ENCODE data around the gene ATXN7L3. TPM values are rescaled to one million over a fixed set of nuclear protein-coding genes. Genes with fewer than 3 reads are reported as not detected.
A peak's percentile ranks its signal among the peaks of the same experiment; 100 is the strongest.

Gene ATXN7L3
- total RNA-seq, 1 experiment from 2014 or later = 36.9 TPM

- H3K4me1 ChIP-seq (ENCODE audit: insufficient read depth, low read length, poor library complexity, severe bottlenecking) = no peaks in the 10 kb centered on the region
- peaks cover 29% of the 10 kb centered on the region for H3K36me3 ChIP-seq (ENCODE audit: insufficient read depth, low read length, poor library complexity, severe bottlenecking)
- H3K4me3 ChIP-seq (ENCODE audit: low read depth, low read length, poor library complexity, severe bottlenecking) = peak overlapping the region; percentile 65
- ChIA-PET POLR2A (ENCODE audit: low non-redundant PET) (no interaction called here), CTCF (no interaction called here)
- peak overlapping the region; percentile 84 for H3K27ac ChIP-seq (ENCODE audit: low read depth, low read length, poor library complexity, severe bottlenecking)
- BruUV-seq (replicated peaks) = no TSS peak
- TF ChIP-seq CTCF (conservative IDR thresholded peaks at IDR 0.05; ENCODE audit: low read depth, low read length) = no peak
- peak; percentile 47 for DNase-seq (ENCODE audit: low spot score)
- H3K27me3 ChIP-seq (replicated peaks; ENCODE audit: insufficient read depth, low read depth, low read length, poor library complexity) = no peaks in the 10 kb centered on the region
- intact Hi-C loops (cut with micrococcal nuclease; ENCODE audit: unreplicated experiment) = no loop called here
- H3K9me3 ChIP-seq (ENCODE audit: low read depth, low read length, poor library complexity, severe bottlenecking) = no peaks in the 10 kb centered on the region
Measured at GRCh38 chr17:44197980-44198720, 1.5 kb downstream of the ATXN7L3 start.

GRCh38 chr17:44197107-44197506 lies 2.6 kb downstream of the ATXN7L3 start:
- H3K27me3 ChIP-seq (replicated peaks; ENCODE audit: insufficient read depth, low read depth, low read length, poor library complexity) = no peaks in the 10 kb centered on the region
- intact Hi-C loops (cut with micrococcal nuclease; ENCODE audit: unreplicated experiment) = no loop called here
- no peaks in the 10 kb centered on the region for H3K4me1 ChIP-seq (ENCODE audit: insufficient read depth, low read length, poor library complexity, severe bottlenecking)
- peaks cover 29% of the 10 kb centered on the region for H3K36me3 ChIP-seq (ENCODE audit: insufficient read depth, low read length, poor library complexity, severe bottlenecking)
- no TSS peak for BruUV-seq (replicated peaks)
- CTCF ChIA-PET = no interaction called here
- no peak for DNase-seq (ENCODE audit: low spot score)
- no peak overlapping the region for H3K27ac ChIP-seq (ENCODE audit: low read depth, low read length, poor library complexity, severe bottlenecking)
- H3K9me3 ChIP-seq (ENCODE audit: low read depth, low read length, poor library complexity, severe bottlenecking) = no peaks in the 10 kb centered on the region
- TF ChIP-seq EZH2 (IDR thresholded peaks at IDR 0.05; ENCODE audit: borderline replicate concordance, low read depth, low read length, poor library complexity, severe bottlenecking) (no peak), CTCF (conservative IDR thresholded peaks at IDR 0.05; ENCODE audit: low read depth, low read length) (no peak)
- POLR2A ChIA-PET (ENCODE audit: low non-redundant PET) = no interaction called here
- H3K4me3 ChIP-seq (ENCODE audit: low read depth, low read length, poor library complexity, severe bottlenecking) = no peak overlapping the region

- no peaks in the 10 kb centered on the region for H3K9me3 ChIP-seq (ENCODE audit: low read depth, low read length, poor library complexity, severe bottlenecking)
- H3K27ac ChIP-seq (ENCODE audit: low read depth, low read length, poor library complexity, severe bottlenecking) = no peak overlapping the region
- intact Hi-C loops (cut with micrococcal nuclease; ENCODE audit: unreplicated experiment) = no loop called here
- no TSS peak for BruUV-seq (replicated peaks)
- POLR2A ChIA-PET (ENCODE audit: low non-redundant PET) = no interaction called here
- no peaks in the 10 kb centered on the region for H3K4me1 ChIP-seq (ENCODE audit: insufficient read depth, low read length, poor library complexity, severe bottlenecking)
- CTCF ChIA-PET = no interaction called here
- no peak overlapping the region for H3K4me3 ChIP-seq (ENCODE audit: low read depth, low read length, poor library complexity, severe bottlenecking)
- peaks cover 29% of the 10 kb centered on the region for H3K36me3 ChIP-seq (ENCODE audit: insufficient read depth, low read length, poor library complexity, severe bottlenecking)
- H3K27me3 ChIP-seq (replicated peaks; ENCODE audit: insufficient read depth, low read depth, low read length, poor library complexity) = no peaks in the 10 kb centered on the region
- DNase-seq (ENCODE audit: low spot score) = no peak
- TF ChIP-seq CTCF (conservative IDR thresholded peaks at IDR 0.05; ENCODE audit: low read depth, low read length) = no peak
- no peak for TF ChIP-seq EZH2 (IDR thresholded peaks at IDR 0.05; ENCODE audit: borderline replicate concordance, low read depth, low read length, poor library complexity, severe bottlenecking)
Measured at GRCh38 chr17:44193326-44194084, 6.2 kb downstream of the ATXN7L3 start.
